ENCODE results near the gene ZCCHC9. TPM values are rescaled to one million over a fixed set of nuclear protein-coding genes. Genes with fewer than 3 reads are reported as not detected.
"Not testable (repeated sequence)": the region's sequence is repeated elsewhere in the genome, so short reads cannot be mapped to it uniquely, and the experiment has no call there.

Gene ZCCHC9, protein sequence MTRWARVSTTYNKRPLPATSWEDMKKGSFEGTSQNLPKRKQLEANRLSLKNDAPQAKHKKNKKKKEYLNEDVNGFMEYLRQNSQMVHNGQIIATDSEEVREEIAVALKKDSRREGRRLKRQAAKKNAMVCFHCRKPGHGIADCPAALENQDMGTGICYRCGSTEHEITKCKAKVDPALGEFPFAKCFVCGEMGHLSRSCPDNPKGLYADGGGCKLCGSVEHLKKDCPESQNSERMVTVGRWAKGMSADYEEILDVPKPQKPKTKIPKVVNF
- total RNA-seq (2014; rRNA removed; shearing (Covaris generic)), result 11.3 and 13.8 TPM in 2 replicates

DNA sequence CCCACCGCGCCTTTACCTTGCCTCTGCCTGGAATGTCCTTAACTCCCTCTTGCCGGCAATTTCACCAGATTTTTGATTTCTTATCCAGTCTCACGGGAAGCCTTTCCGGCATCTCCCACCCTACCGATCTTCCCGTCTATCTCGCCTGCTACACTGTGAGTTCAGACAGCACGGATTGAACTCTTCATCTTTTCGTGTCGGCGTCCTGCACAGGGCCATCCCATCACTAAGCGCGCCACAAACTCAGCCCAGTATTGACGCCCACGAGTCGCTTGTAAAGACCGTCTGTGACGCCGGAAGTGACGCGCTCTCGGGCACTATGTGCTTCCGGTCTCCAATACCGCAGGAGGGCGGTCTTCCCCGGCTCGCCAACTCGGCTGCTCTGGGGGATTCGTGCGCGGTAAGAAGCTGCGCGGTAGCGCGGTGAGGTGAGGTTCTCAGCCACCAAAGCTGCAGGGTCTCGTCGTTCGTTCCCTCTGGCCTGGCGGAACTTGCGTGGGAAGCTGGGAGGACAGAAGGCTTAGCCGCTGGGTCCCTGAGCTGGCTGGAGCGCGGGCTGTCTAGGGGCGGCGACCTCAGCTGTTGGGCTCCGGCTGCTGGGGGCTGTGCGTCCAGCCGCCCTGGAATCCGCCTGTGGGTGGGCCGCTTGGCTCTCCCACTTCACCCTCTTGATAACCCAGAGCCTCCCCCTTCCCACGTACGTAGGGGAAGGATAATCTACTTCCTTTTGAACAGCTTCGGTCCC lies at the start of gene ZCCHC9:
ZCCHC9 (plus strand) TSS at position 317 of the 745 bp plus-strand sequence. CDS start 3,171 bp downstream, outside the sequence.
- DNase-seq, result peak; percentile 81
- H3K4me3 ChIP-seq (ENCODE audit: insufficient read depth, low read depth, low read length), result peak within 1 kb of the TSS; percentile 61
- H3K27me3 ChIP-seq (ENCODE audit: control insufficient read depth, insufficient read depth, low read length), result no peaks in the 10 kb centered on the region
- H3K36me3 ChIP-seq (replicated peaks; ENCODE audit: control insufficient read depth, insufficient read depth, low read length), result no peaks in the 10 kb centered on the region; the same call in 1 of the 2 replicates

GRCh38 chr5:81251922-81252321 lies 49.5 kb upstream of the ZCCHC9 start:
- Histone ChIP-seq H3K27me3 (ENCODE audit: control insufficient read depth, insufficient read depth, low read length) (no peaks in the 10 kb centered on the region), H3K4me3 (ENCODE audit: insufficient read depth, low read depth, low read length) (no peak overlapping the region), H3K36me3 (replicated peaks; ENCODE audit: control insufficient read depth, insufficient read depth, low read length) (no peaks in the 10 kb centered on the region)
- no peak for DNase-seq

DNA sequence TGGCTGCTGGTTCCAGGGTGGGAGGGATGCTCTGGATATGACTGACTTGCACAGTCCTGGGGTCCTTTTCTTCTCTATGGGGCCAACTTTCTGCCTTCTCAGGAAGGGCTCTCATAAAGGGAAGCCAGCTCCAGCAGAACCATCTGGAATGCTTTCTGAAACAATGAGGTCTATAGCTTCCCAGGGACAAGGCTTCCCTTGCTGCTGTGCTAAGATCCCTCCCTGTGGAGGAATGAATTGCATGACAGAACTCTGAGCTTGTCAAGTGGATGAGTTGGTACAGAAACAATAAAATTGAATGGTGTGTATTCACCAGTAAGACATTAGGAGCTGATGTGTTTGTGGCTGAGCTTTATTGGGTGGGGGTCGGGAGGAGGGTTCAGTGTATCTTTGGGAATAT lies 48.5 kb upstream of the ZCCHC9 start:
- H3K27me3 ChIP-seq (ENCODE audit: control insufficient read depth, insufficient read depth, low read length), result no peaks in the 10 kb centered on the region
- no peak for DNase-seq
- H3K4me3 ChIP-seq (ENCODE audit: insufficient read depth, low read depth, low read length), result no peak overlapping the region
- no peaks in the 10 kb centered on the region for H3K36me3 ChIP-seq (replicated peaks; ENCODE audit: control insufficient read depth, insufficient read depth, low read length)

DNA sequence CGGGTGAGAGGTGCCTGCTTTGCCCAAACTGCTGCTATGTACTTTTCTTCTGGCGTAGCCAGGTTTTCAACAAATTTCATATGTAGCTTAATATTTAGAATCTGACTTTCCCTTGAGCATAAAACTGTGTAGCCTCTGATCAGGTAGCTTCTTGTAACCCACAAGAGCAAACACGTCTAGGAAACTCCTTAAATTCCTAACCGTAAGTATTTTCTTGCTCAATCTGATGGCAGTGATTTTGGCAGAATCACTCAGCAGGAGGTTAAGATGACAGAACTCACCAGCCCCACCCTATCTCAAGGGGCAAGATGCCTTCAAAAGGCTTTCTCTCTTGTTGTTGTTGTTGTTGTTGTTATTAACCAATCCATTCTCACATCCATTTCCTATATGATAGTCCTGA lies 47.5 kb upstream of the ZCCHC9 start:
- no peak for DNase-seq
- Histone ChIP-seq H3K27me3 (ENCODE audit: control insufficient read depth, insufficient read depth, low read length) (no peaks in the 10 kb centered on the region), H3K36me3 (replicated peaks; ENCODE audit: control insufficient read depth, insufficient read depth, low read length) (no peaks in the 10 kb centered on the region)

GRCh38 chr5:81254886-81255559 lies 46.4 kb upstream of the ZCCHC9 start:
- no peak for DNase-seq
- H3K4me3 ChIP-seq (ENCODE audit: insufficient read depth, low read depth, low read length), result no peak overlapping the region
- no peaks in the 10 kb centered on the region for H3K36me3 ChIP-seq (replicated peaks; ENCODE audit: control insufficient read depth, insufficient read depth, low read length)
- no peaks in the 10 kb centered on the region for H3K27me3 ChIP-seq (ENCODE audit: control insufficient read depth, insufficient read depth, low read length)

More for the DNA sequence above, 47.5 kb upstream of the ZCCHC9 start:
- no peak overlapping the region for H3K4me3 ChIP-seq (ENCODE audit: insufficient read depth, low read depth, low read length)

DNA sequence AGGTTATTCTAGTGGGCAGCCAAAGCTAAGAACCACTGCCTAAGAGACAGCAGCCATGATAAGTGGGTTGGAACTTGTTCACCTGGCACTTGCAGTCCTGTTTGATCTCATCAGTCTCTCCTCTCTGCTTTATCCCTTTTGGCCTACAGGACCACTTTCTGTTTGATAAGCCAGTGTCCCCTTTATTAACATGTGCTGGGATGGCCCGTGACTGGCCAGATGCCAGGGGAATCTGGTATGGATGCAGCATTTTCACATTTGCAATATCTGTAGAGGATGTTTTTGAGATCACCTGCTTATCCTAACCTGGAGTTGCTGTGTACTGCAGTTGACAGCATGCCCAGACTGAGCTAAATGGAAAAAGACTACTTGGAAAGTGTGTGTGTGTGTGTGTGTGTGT lies 44.6 kb upstream of the ZCCHC9 start:
- no peaks in the 10 kb centered on the region for H3K36me3 ChIP-seq (replicated peaks; ENCODE audit: control insufficient read depth, insufficient read depth, low read length)
- H3K27me3 ChIP-seq (ENCODE audit: control insufficient read depth, insufficient read depth, low read length), result no peaks in the 10 kb centered on the region
- DNase-seq, result no peak
- no peak overlapping the region for H3K4me3 ChIP-seq (ENCODE audit: insufficient read depth, low read depth, low read length)

DNA sequence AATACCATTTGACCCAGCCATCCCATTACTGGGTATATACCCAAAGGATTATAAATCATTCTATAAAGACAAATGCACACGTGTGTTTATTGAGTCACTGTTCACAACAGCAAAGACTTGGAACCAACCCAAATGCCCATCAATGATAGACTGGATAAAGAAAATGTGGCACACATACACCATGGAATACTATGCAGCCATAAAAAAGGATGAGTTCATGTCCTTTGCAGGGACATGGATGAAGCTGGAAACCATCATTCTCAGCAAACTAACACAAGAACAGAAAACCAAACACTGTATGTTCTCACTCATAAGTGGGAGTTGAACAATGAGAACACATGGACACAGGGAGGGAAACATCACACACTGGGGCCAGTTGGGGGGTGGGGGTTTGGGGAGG lies 38.6 kb upstream of the ZCCHC9 start:
- H3K4me3 ChIP-seq (ENCODE audit: insufficient read depth, low read depth, low read length); H3K27me3 ChIP-seq (ENCODE audit: control insufficient read depth, insufficient read depth, low read length); H3K36me3 ChIP-seq (replicated peaks; ENCODE audit: control insufficient read depth, insufficient read depth, low read length); DNase-seq: not testable (repeated sequence)

GRCh38 chr5:81265101-81265500 lies 36.3 kb upstream of the ZCCHC9 start:
- no peak overlapping the region for H3K4me3 ChIP-seq (ENCODE audit: insufficient read depth, low read depth, low read length)
- H3K27me3 ChIP-seq (ENCODE audit: control insufficient read depth, insufficient read depth, low read length), result no peaks in the 10 kb centered on the region
- DNase-seq, result no peak
- H3K36me3 ChIP-seq (replicated peaks; ENCODE audit: control insufficient read depth, insufficient read depth, low read length), result no peaks in the 10 kb centered on the region

DNA sequence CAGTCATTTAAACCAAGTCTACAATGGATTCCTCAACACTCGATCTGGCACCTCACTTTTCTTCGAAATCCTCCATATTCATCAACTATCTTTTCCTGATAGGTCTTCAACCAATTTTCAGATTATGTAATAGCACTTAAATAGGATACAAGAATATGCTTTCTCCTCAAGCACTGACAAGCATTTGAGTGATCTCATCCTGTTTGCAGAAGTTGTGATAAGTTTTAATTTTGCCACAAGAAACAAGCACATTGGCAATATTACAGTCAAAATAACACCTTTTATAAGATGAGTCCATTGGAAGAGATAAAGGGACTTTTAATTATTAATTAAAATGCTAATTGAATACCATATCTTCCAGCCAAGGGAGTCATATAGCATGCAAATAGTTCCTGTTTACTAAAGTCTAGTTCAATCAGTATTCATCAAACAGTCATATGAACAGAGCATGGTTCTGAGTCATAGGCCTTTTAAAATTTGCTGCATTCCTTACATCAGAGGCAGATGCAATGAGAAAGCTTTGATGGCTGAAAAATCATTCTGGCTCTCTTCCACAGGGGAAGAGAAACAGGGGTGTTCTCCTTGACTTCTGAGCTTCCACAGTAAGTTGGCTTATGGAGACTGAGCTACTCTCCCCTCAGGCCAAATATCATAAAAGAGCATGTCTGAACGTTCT lies 32.7 kb upstream of the ZCCHC9 start:
- DNase-seq, result no peak
- H3K4me3 ChIP-seq (ENCODE audit: insufficient read depth, low read depth, low read length), result no peak overlapping the region
- H3K36me3 ChIP-seq (replicated peaks; ENCODE audit: control insufficient read depth, insufficient read depth, low read length), result no peaks in the 10 kb centered on the region

DNA sequence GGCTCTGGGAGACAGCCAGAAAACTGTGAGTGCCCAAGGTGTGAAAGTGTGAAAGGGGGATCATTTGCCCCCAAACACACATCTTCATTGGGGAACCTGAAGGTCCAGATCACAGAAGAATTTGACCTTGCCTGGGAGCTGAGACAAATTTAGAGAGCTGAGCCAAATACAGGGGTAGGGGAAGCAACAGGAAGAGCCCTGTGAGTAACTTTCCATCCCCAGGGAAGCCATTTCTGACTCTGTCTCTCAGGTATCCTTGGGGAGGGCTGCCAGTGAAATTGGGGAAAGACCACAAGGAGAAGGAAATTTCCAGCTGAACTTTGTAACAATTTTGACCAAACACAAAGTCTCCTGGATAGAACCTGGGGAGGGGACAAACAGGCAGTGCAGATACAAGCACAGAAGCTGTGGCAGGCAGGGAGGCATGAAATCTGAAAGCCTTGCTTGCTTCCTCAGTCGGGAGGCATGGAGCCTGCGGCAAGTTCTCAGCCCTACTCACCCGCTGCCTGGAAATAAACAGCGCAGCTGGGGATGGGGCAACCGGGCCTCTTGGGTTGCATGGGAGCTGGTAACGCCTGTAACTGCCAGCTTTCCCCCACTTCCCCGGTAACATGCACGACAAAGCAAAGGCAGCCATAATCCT lies 31.5 kb upstream of the ZCCHC9 start:
- no peak for DNase-seq
- Histone ChIP-seq H3K4me3 (ENCODE audit: insufficient read depth, low read depth, low read length) (no peak overlapping the region; the same call in 1 of the 2 replicates), H3K27me3 (ENCODE audit: control insufficient read depth, insufficient read depth, low read length) (no peaks in the 10 kb centered on the region), H3K36me3 (replicated peaks; ENCODE audit: control insufficient read depth, insufficient read depth, low read length) (no peaks in the 10 kb centered on the region)

More for the DNA sequence above, 32.7 kb upstream of the ZCCHC9 start:
- H3K27me3 ChIP-seq (ENCODE audit: control insufficient read depth, insufficient read depth, low read length), result no peaks in the 10 kb centered on the region

DNA sequence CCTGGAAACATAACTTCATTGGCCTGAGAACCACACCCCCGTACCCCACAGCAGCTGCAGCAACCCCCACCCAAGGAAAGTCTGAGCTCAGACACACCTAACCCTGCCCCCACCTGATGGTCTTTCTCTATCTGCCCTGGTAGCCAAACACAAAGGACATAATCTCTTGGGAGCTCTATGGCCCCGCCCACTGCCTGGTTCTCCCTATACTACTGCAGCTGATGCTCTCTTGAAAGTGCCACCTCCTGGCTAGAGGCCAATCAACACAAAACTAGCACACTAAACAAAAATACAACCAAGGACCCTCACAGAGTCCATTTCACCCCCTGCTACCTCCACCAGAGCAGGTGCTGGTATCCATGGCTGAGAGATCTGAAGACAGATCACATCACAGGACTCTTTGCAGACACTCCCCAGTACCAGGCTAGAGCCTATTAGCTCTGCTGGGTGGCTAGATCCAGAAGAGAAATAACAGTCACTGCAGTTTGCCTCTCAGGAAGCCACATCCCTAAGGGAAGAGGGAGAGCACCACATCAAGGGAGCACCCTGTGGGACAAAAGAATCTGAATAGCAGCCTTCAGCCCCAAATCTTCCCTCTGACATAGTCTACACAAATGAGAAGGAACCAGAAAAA lies 30.9 kb upstream of the ZCCHC9 start:
- not testable (repeated sequence) for DNase-seq; H3K4me3 ChIP-seq (ENCODE audit: insufficient read depth, low read depth, low read length); H3K36me3 ChIP-seq (replicated peaks; ENCODE audit: control insufficient read depth, insufficient read depth, low read length); H3K27me3 ChIP-seq (ENCODE audit: control insufficient read depth, insufficient read depth, low read length)

DNA sequence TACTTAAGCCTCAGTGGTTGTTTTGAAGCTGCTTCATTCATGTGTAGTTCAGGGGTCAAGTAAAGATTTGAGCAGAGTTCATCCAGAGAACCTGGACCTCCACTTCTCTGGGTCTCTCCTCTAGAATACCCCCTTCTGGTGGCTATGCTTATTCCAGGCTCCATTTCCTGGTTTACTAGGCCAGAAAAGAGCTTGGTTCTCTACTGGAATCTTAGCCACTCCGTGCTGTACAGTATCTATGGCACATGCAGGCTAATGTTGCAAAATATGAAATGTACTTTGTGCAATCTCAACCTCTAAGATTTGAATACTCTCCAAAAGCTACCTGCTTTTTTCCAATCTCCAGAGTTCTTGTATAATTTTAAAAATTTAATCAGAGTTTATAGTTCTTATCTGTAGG lies 17.4 kb upstream of the ZCCHC9 start:
- Histone ChIP-seq H3K4me3 (ENCODE audit: insufficient read depth, low read depth, low read length) (no peak overlapping the region), H3K27me3 (ENCODE audit: control insufficient read depth, insufficient read depth, low read length) (no peaks in the 10 kb centered on the region), H3K36me3 (replicated peaks; ENCODE audit: control insufficient read depth, insufficient read depth, low read length) (no peaks in the 10 kb centered on the region)
- no peak for DNase-seq

GRCh38 chr5:81286059-81286617 lies 15.2 kb upstream of the ZCCHC9 start:
- H3K36me3 ChIP-seq (replicated peaks; ENCODE audit: control insufficient read depth, insufficient read depth, low read length), result no peaks in the 10 kb centered on the region
- H3K4me3 ChIP-seq (ENCODE audit: insufficient read depth, low read depth, low read length), result no peak overlapping the region
- DNase-seq, result no peak
- H3K27me3 ChIP-seq (ENCODE audit: control insufficient read depth, insufficient read depth, low read length), result no peaks in the 10 kb centered on the region

Measured in H7 (cell line).